Coronary artery (tissue), 2 donors: Measurements from ENCODE around the gene NAT8L.

ENCODE experiments used
- DNase-seq: peaks from one replicate; pipeline ENCODE4 v3.0.0-alpha.2; 2017; ENCODE audit warnings: low spot score
- H3K27ac ChIP-seq, 2 donors: fragments of 200-600 bp; sonication (generic); one replicate each; pipeline ENCODE4 v1.5.1; 2016 to 2019
- H3K4me3 ChIP-seq: fragments of 200-600 bp; sonication (generic); 2 replicates; pipeline ENCODE4 v1.5.1; 2016; ENCODE audit warnings: mild to moderate bottlenecking, moderate library complexity
- CTCF ChIP-seq: fragments of 200-600 bp; sonication (generic); IDR thresholded peaks from one replicate; pipeline ENCODE4 v1.5.1; 2019; ENCODE audit warnings: antibody characterized with exemption

NAT8L gene

GRCh38 chr4:2058264-2059045 lies 672 bp upstream of the NAT8L start:
- H3K4me3 ChIP-seq: peak overlapping the region; percentile 75

GRCh38 chr4:2059726-2060602 lies 837 bp downstream of the NAT8L start:
- DNase-seq: no peak
- no peak for TF ChIP-seq CTCF
- Histone ChIP-seq H3K4me3 (peak overlapping the region; percentile 75), H3K27ac (no peak overlapping the region)

More at GRCh38 chr4:2058264-2059045, 672 bp upstream of the NAT8L start:
- no peak for DNase-seq
- no peak overlapping the region for H3K27ac ChIP-seq
- no peak for TF ChIP-seq CTCF

GRCh38 chr4:2060611-2061185 lies 1.6 kb downstream of the NAT8L start:
- no peak for TF ChIP-seq CTCF
- no peak overlapping the region for H3K27ac ChIP-seq
- DNase-seq: no peak

GRCh38 chr4:2061186-2062131 lies 2.3 kb downstream of the NAT8L start:
- H3K27ac ChIP-seq: no peak overlapping the region
- no peak overlapping the region for H3K4me3 ChIP-seq
- no peak for DNase-seq
- TF ChIP-seq CTCF: no peak

More at GRCh38 chr4:2060611-2061185, 1.6 kb downstream of the NAT8L start:
- peak overlapping the region; percentile 75 for H3K4me3 ChIP-seq

GRCh38 chr4:2062168-2062807 lies 3.2 kb downstream of the NAT8L start:
- Histone ChIP-seq H3K27ac (no peak overlapping the region), H3K4me3 (no peak overlapping the region)
- DNase-seq: no peak
- no peak for TF ChIP-seq CTCF
